22Rv1 (cell line): ENCODE data around the gene CKAP5.

Source experiments
- CTCF ChIP-seq: fragments of 450-650 bp; IDR thresholded peaks from 2 replicates; pipeline ENCODE4 v1.5.1; 2017; ENCODE audit warnings: mild to moderate bottlenecking
- ZFX ChIP-seq: fragments of 450-650 bp; IDR thresholded peaks from 2 replicates; pipeline ENCODE4 v1.6.1; 2017; ENCODE audit warnings: antibody characterized with exemption, borderline replicate concordance

DNA sequence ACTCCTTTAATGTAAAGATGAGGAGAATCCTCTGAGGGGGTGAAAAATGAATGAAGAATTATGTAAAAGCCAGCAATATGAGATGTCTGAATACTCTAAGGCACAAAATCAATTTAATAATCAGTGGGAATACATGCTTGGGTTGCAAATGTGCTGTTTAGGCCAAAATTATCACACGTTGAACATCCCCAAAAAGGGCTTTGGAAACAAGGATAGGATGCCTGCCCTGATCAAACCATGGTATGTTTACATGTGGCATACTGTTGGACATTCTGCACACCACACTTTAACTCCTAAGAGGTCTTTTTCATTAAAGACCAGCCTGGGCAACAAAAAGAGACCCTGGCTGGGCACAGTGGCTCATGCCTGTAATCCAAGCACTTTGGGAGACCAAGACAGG is 100.8 kb downstream of the CKAP5 start:
- TF ChIP-seq CTCF: no peak
- TF ChIP-seq ZFX: no peak
